NCI-H1417 (cell line): ENCODE results near the gene TEX13D.
"Not testable (repeated sequence)": the region's sequence is repeated elsewhere in the genome, so short reads cannot be mapped to it uniquely, and the experiment has no call there.

ENCODE experiments used
- DNase-seq, 3 experiments: peaks; one replicate each; lab custom pipeline; 2025; lab: John Stamatoyannopoulos, UW

Gene TEX13D

GRCh38 chrX:124332481-124333424 lies at the start of gene TEX13D:
Gene TEX13D, plus strand, starts transcription at chrX:124332660. Its CDS starts 258 bp downstream, at chrX:124332918.
- DNase-seq = no peak

GRCh38 chrX:124289443-124289842 lies 43.0 kb upstream of the TEX13D start:
- DNase-seq = peak in 2 of 3 experiments; percentile 57 to 90

- no peak for DNase-seq
Observed at GRCh38 chrX:124293810-124294209, 38.6 kb upstream of the TEX13D start.

- DNase-seq = not testable (repeated sequence)
Observed at GRCh38 chrX:124299323-124299722, 33.1 kb upstream of the TEX13D start.

- DNase-seq = no peak
Observed at GRCh38 chrX:124300405-124300804, 32.1 kb upstream of the TEX13D start.

- DNase-seq = no peak
Observed at GRCh38 chrX:124307253-124307907, 25.1 kb upstream of the TEX13D start.

GRCh38 chrX:124325732-124326131 lies 6.7 kb upstream of the TEX13D start:
- DNase-seq = no peak

- DNase-seq = no peak
Observed at GRCh38 chrX:124328765-124329164, 3.7 kb upstream of the TEX13D start.

- no peak for DNase-seq
Observed at GRCh38 chrX:124333862-124334261, 1.4 kb downstream of the TEX13D start.

GRCh38 chrX:124334555-124334954 lies 2.1 kb downstream of the TEX13D start:
- not testable (repeated sequence) for DNase-seq

GRCh38 chrX:124335598-124335997 lies 3.1 kb downstream of the TEX13D start:
- DNase-seq = no peak

GRCh38 chrX:124337916-124338315 lies 5.5 kb downstream of the TEX13D start:
- no peak for DNase-seq

GRCh38 chrX:124338733-124339514 lies 6.5 kb downstream of the TEX13D start:
- DNase-seq = no peak

GRCh38 chrX:124341396-124342132 lies 9.1 kb downstream of the TEX13D start:
- DNase-seq = no peak

- no peak for DNase-seq
Observed at GRCh38 chrX:124342174-124342867, 9.9 kb downstream of the TEX13D start.

- no peak for DNase-seq
Observed at GRCh38 chrX:124343016-124343415, 10.6 kb downstream of the TEX13D start.

GRCh38 chrX:124344246-124344645 lies 11.8 kb downstream of the TEX13D start:
- no peak for DNase-seq

- DNase-seq = no peak
Observed at GRCh38 chrX:124346117-124346876, 13.8 kb downstream of the TEX13D start, which contains the start of gene SH2D1A. Gene SH2D1A, plus strand, starts transcription at chrX:124346563. Its CDS starts 80 bp downstream, at chrX:124346643.

- DNase-seq = no peak
Observed at GRCh38 chrX:124346877-124347241, 14.4 kb downstream of the TEX13D start.

GRCh38 chrX:124347242-124347641 lies 14.8 kb downstream of the TEX13D start:
- no peak for DNase-seq
